NOMO-1 (cell line): Measurements from ENCODE around the gene ZC3H15.
A peak's percentile ranks its signal among the peaks of the same experiment; 100 is the strongest.
"Not testable (repeated sequence)": the region's sequence is repeated elsewhere in the genome, so short reads cannot be mapped to it uniquely, and the experiment has no call there.

Experiments used
- DNase-seq, 2 experiments: peaks; one replicate each; lab custom pipeline; 2025; ENCODE audit not compliant: unreplicated experiment in 2 of 2; lab: John Stamatoyannopoulos, UW

Gene ZC3H15

GRCh38 chr2:186485871-186486650 is at the start of gene ZC3H15:
Gene ZC3H15 (plus strand): TSS chr2:186486260. CDS start chr2:186486383, 123 bp downstream.
- DNase-seq = peak; percentile 93 to 95

GRCh38 chr2:186437719-186438118 is 48.3 kb upstream of the ZC3H15 start:
- no peak for DNase-seq

GRCh38 chr2:186439673-186440095 is 46.4 kb upstream of the ZC3H15 start:
- DNase-seq = peak in 1 of 2 experiments; percentile 22

DNA sequence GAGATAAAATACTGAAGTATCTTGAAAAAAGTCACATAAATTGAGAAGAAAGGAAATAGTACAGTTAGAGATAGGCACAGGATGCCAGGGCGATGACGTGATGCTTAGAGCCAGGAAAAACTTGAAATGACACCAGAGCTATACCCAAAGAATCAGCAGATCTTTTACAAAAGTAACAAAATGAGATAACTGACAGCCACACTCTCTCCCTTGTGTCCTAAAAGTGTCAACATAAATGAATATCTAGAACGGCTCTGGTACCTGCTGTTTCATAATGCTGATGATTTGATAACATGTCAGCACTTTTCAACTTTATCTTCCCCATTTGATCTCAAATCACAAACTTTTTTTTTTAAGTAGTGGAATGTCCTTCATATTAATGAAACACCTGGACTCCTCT is 45.6 kb upstream of the ZC3H15 start:
- no peak for DNase-seq

- no peak for DNase-seq
Measured at GRCh38 chr2:186442885-186443284, 43.2 kb upstream of the ZC3H15 start.

- DNase-seq = no peak
Measured at GRCh38 chr2:186443851-186444250, 42.2 kb upstream of the ZC3H15 start.

DNA sequence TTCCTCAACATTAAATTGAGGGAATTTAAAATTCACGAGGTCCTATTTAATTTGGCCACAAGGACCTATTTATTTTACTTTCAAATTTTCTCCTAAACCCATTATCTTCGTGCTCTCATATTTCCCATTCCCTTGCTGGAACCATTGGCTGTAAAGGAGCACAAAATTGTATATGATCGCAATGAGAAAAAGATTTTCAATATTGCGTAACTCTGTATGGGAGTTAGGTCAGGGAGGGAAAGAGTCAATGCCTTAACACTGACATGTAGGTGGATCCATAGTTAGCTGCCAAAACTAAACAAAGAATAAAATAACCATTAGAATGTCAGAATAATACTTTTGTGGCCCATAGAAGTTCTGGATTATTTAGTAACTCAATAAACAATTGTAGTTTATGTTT is 40.6 kb upstream of the ZC3H15 start:
- no peak for DNase-seq

DNA sequence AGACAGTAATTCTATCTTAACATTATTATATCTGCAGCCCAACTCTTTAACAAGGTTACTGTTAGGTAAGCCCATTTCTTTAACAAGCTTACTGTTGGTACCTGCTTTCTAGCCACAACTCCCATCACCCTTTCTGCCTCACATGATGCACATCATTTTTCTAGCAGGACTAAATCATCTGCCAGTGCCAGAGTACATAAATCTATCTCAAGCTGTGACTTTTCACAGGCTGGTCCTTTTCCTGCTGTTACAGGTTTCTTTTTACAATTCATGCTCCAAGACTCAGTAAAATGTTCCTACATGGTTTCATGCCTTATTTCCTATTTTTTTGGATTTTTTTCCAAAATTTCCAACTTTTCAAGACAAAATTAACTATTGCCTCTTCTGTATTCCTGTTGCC is 30.4 kb upstream of the ZC3H15 start:
- no peak for DNase-seq

DNA sequence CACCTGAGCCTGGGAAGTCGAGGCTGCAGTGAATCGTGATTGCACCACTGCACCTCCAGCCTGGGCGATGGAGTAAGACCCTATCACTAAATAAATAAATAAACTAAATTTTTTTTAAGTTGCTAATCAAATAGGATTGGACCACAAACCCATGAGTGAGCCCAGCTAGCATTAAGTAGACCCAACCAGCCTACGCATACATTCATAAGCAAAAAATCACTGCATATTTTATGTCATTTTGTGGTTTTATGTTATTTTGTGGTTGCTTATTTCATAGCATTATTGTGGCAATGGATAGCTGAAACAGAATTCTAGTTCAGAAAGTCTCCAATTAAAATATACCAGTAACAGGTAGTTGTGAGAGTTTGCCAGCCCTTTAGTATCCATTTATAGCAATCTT is 29.1 kb upstream of the ZC3H15 start:
- DNase-seq = no peak

GRCh38 chr2:186457908-186458307 is 28.2 kb upstream of the ZC3H15 start:
- DNase-seq = no peak

DNA sequence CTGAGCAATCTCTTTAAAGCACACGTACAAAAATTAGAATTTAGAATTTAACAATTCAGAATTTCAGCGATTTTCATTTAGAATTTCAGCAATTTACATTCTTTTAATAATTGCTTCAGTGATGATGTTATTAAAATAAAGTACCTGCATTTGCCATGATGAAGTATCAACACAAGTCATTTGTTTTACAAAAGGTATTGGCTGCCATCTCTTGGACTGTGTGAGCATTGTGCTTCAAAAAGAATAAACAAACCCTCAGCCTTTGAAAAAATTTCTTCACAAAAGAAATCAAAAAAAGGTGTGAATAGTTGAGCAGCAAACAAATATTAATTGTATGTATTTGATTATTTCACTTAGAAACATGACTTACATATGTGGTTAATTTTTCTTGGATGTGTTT is 27.1 kb upstream of the ZC3H15 start:
- no peak for DNase-seq

DNA sequence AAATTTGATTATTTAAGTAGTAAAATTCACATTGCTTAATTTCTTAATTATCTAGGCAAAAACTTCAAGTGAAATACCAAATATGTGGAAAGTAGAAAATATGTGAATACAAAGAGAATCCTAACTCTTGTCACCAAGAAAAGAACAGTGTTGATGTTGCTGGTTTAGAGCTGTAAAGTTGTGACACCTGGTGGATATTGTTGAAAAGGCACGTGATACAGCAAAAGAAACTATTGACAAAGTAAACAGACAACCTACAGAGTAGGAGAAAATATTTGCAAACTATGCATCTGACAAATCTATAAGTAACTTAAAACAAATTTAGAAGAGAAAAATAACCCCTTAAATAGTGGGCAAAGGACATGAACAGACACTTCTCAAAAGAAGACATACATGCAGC is 25.6 kb upstream of the ZC3H15 start:
- peak in 1 of 2 experiments; percentile 11 for DNase-seq

GRCh38 chr2:186466743-186467142 is 19.3 kb upstream of the ZC3H15 start:
- DNase-seq = no peak

DNA sequence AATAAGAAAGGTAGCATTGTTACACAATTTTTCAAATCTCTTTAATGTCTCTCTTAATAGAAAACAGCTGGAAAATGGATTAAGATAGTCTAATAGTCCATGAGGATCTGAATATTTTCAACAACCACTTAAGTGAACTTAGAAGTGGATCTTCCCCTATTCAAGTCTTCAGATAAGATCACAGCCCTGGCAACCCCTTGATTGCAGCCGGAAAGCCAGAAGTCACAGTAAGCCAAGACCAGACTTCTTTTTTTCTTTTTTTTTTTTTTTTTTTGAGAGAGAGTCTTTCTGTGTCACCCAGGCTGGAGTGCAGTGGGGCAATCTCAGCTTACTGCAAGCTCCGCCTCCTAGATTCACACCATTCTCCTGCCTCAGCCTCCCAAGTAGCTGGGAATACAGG is 18.6 kb upstream of the ZC3H15 start:
- no peak for DNase-seq

DNA sequence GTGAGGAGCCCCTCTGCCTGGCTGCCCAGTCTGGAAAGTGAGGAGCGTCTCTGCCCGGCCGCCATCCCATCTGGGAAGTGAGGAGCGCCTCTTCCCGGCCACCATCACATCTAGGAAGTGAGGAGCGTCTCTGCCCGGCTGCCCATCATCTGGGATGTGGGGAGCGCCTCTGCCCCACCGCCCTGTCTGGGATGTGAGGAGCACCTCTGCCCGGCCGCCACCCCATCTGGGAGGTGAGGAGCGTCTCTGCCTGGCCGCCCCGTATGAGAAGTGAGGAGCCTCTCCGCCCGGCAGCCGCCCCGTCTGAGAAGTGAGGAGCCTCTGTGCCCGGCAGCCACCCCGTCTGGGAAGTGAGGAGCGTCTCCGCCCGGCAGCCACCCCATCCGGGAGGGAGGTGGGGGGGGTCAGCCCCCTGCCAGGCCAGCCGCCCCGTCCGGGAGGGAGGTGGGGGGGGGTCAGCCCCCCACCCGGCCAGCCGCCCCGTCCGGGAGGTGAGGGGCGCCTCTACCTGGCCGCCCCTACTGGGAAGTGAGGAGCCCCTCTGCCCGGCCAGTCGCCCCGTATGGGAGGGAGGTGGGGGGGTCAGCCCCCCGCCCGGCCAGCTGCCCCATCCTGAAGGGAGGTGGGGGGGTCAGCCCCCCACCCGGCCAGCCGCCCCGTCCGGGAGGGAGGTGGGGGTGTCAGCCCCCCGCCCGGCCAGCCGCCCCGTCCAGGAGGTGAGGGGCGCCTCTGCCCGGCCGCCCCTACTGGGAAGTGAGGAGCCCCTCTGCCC is 13.2 kb upstream of the ZC3H15 start:
- not testable (repeated sequence) for DNase-seq

- not testable (repeated sequence) for DNase-seq
Measured at GRCh38 chr2:186474239-186474638, 11.8 kb upstream of the ZC3H15 start.

- peak in 1 of 2 experiments; percentile 49 for DNase-seq
Measured at GRCh38 chr2:186477790-186478189, 8.3 kb upstream of the ZC3H15 start.

DNA sequence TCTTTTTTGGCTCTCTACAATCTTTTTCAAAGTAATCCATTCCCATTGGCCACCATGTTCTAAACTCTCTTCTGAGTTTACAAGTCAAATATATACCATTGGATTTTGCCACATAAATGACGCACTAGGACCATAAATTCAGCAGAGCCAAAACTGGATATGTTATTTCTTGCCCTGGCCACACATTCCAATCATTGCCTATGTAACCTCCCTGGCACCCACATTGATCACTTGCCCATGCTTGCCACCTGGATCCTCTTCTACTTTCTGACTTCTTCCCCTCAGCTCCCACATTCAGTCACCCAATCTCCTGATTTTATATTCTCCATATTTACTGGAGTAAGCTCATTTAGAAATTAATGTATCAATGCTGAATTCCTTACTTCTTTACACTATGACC is 5.1 kb upstream of the ZC3H15 start:
- no peak for DNase-seq

GRCh38 chr2:186484062-186484735 is 1.9 kb upstream of the ZC3H15 start:
- DNase-seq = peak; percentile 2 to 52

DNA sequence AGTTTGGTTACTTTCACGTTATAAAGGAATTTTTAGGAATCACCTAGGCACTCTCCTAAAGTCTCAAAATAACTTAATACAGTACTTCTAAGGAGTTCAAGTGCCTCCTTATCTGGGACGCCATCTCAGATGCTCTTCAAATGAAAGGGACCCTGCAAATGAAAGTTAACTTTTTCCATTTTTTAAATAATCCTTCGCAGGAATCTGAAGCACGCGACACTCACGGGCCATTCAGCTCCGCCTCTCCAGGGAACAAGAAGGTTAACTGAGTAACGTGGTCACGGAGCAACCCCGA is 537 bp upstream of the ZC3H15 start:
- no peak for DNase-seq
